GM15510 (cell line): ENCODE measurements around the gene CD6.

Experiments used
- POLR2A ChIP-seq: IDR thresholded peaks from 3 replicates; pipeline ENCODE4 v1.6.1; 2011; ENCODE audit warnings: borderline replicate concordance; ENCODE audit not compliant: insufficient read length; ENCODE audit errors: extremely low read depth

Gene CD6

GRCh38 chr11:61037441-61038093, 66.1 kb downstream of the CD6 start:
- no peak for TF ChIP-seq POLR2A

GRCh38 chr11:61039916-61040315, 68.4 kb downstream of the CD6 start:
- no peak for TF ChIP-seq POLR2A

GRCh38 chr11:61041755-61042518, 70.5 kb downstream of the CD6 start:
- peak; percentile 36 for TF ChIP-seq POLR2A

- TF ChIP-seq POLR2A: no peak
Measured at GRCh38 chr11:61042537-61042936, 71.1 kb downstream of the CD6 start.

- no peak for TF ChIP-seq POLR2A
Measured at GRCh38 chr11:61042961-61043540, 71.6 kb downstream of the CD6 start.

- no peak for TF ChIP-seq POLR2A
Measured at GRCh38 chr11:61045271-61045670, 73.8 kb downstream of the CD6 start.

GRCh38 chr11:61046833-61047232, 75.4 kb downstream of the CD6 start:
- no peak for TF ChIP-seq POLR2A

GRCh38 chr11:61048368-61049062, 77.0 kb downstream of the CD6 start:
- TF ChIP-seq POLR2A: no peak

- no peak for TF ChIP-seq POLR2A
Measured at GRCh38 chr11:61049063-61049377, 77.5 kb downstream of the CD6 start.

GRCh38 chr11:61049859-61050258, 78.4 kb downstream of the CD6 start:
- no peak for TF ChIP-seq POLR2A

GRCh38 chr11:61052182-61052972, 80.9 kb downstream of the CD6 start:
- no peak for TF ChIP-seq POLR2A

GRCh38 chr11:61053191-61053590, 81.7 kb downstream of the CD6 start:
- no peak for TF ChIP-seq POLR2A

GRCh38 chr11:61054513-61054912, 83.0 kb downstream of the CD6 start:
- no peak for TF ChIP-seq POLR2A

- TF ChIP-seq POLR2A: no peak
Measured at GRCh38 chr11:61054927-61055562, 83.6 kb downstream of the CD6 start.
